Inflammatory macrophage treated with lipopolysaccharide for 1 hour (primary cell): ENCODE measurements around the gene MRGPRG.
A peak's percentile ranks its signal among the peaks of the same experiment; 100 is the strongest.
"Not testable (repeated sequence)": the region's sequence is repeated elsewhere in the genome, so short reads cannot be mapped to it uniquely, and the experiment has no call there.

Experiments
- DNase-seq, 2 donors: peaks; one replicate each; pipeline ENCODE4 v3.0.0-alpha.2; 2020 to 2022

MRGPRG gene

GRCh38 chr11:3218483-3219280 lies at the start of gene MRGPRG:
MRGPRG (minus strand) TSS chr11:3218813; CDS start chr11:3218813, 0 bp downstream.
- DNase-seq: no peak

DNA sequence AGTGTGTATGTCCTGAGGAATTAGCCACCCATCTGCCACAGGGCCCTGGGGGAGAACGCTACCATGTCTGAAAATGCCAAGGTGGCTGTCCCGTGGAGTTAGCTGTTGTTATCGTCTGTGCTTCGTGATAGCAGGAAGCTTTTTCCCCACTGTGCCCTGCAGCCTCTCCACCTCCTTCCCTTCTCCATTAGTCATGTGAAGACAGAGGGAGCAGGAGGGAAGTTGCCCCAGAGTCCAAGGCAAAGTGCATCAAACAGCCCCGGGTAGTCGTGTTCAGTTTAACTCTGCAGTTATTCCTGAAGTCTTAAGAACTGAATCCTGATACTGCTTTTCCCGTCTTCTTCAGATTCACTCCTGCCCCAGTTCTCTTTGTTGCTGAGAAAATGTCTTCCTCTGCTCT lies 43.9 kb upstream of the MRGPRG start:
- not testable (repeated sequence) for DNase-seq

DNA sequence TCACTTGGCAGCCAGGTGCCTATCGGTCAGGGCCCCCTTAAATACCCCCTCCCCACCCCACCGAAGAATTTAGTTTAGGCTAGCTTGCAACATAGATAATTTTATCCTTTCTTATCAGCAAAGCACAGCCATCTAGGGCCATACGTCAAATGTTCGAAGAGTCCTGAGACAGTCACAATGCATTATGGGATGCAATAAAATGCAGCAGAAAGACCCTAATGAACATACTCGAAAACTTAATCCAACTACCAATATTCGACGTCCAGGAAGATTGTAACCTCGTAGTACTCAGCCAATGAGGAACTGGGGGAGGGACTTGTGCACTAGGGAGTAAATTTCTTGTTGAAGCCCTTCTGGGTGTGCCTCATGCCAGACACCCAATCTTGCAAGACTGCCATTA lies 43.2 kb upstream of the MRGPRG start:
- DNase-seq: not testable (repeated sequence)

DNA sequence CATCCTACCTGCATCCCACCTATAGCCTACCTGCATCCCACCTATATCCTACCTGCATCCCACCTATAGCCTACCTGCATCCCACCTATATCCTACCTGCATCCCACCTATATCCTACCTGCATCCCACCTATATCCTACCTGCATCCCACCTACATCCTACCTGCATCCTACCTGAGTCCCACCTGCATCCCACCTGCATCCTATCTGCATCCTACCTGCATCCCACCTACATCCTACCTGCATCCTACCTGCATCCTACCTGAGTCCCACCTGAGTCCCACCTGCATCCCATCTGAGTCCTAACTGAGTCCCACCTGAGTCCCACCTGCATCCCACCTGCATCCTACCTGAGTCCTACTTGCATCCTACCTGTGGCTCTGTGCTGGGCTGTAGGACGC lies 38.9 kb upstream of the MRGPRG start:
- not testable (repeated sequence) for DNase-seq

GRCh38 chr11:3255241-3255640 lies 36.6 kb upstream of the MRGPRG start:
- not testable (repeated sequence) for DNase-seq

- DNase-seq: not testable (repeated sequence)
These were observed 36.2 kb upstream of the MRGPRG start for GRCh38 chr11:3254773-3255172.

DNA sequence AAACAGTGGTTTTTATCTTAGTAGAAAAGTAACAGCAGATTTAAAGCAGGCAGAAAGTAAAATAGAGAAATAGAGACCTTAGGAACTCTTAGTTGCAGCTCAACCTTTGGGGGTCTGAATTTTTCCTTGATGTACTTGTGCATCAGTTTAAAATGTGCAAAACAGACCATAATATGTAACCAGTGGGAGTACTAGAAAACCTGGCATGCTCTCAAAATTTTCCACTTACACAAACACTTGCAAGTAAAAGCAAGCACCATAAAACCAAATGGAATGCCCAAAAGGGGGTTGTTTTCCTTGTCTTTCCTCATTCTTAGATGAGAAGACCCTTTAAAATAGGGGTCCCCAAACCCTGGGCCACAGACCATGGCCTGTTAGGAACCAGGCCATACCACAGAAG lies 26.5 kb upstream of the MRGPRG start:
- no peak for DNase-seq

GRCh38 chr11:3243880-3244279 lies 25.3 kb upstream of the MRGPRG start:
- no peak for DNase-seq

GRCh38 chr11:3237119-3237518 lies 18.5 kb upstream of the MRGPRG start:
- DNase-seq: no peak

DNA sequence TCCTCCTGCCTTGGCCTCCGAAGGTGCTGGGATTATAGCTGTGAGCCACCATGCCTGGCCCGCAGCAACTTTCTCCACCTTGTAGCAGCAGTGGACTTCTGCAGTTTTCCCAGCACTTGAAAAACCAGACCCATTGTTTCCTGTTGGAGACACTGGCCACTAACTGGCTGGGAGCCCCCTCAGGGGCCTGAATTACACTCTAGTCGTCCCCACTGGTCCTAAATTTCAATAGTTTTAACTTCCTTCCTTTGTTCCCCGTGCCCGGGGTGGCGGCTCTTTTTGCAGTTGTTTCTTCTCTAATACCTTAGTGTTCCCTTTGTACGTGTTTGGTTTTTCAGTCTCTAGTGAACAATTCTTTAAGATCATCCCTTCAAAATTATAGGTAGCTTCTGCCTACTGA lies 16.2 kb upstream of the MRGPRG start:
- DNase-seq: no peak

DNA sequence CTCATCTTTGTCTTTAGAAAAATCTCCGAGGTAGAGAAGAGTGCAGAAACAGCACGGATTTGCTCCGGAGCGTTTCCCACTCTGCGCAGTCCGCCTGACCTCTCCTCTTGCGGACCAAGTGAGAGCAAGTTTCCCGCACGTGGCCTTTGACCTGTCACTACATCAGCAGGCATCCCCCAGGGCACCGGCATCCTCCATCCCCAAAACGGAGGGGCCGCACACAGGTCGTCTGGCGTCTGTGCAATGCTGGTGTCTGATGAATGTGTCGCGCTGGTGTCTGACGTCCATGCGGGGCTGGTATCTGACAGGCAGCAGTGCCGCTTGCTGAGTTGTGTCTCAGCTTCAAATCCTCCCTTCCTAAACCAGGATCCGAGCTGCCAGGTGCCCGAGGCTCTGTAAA lies 14.3 kb upstream of the MRGPRG start:
- no peak for DNase-seq

GRCh38 chr11:3231851-3232744 lies 13.5 kb upstream of the MRGPRG start, which contains the start of gene MRGPRE:
MRGPRE (minus strand) TSS chr11:3232417; CDS start chr11:3228799, 3,618 bp downstream.
- no peak for DNase-seq

- no peak for DNase-seq
These were observed 12.9 kb upstream of the MRGPRG start for GRCh38 chr11:3231550-3231850.

DNA sequence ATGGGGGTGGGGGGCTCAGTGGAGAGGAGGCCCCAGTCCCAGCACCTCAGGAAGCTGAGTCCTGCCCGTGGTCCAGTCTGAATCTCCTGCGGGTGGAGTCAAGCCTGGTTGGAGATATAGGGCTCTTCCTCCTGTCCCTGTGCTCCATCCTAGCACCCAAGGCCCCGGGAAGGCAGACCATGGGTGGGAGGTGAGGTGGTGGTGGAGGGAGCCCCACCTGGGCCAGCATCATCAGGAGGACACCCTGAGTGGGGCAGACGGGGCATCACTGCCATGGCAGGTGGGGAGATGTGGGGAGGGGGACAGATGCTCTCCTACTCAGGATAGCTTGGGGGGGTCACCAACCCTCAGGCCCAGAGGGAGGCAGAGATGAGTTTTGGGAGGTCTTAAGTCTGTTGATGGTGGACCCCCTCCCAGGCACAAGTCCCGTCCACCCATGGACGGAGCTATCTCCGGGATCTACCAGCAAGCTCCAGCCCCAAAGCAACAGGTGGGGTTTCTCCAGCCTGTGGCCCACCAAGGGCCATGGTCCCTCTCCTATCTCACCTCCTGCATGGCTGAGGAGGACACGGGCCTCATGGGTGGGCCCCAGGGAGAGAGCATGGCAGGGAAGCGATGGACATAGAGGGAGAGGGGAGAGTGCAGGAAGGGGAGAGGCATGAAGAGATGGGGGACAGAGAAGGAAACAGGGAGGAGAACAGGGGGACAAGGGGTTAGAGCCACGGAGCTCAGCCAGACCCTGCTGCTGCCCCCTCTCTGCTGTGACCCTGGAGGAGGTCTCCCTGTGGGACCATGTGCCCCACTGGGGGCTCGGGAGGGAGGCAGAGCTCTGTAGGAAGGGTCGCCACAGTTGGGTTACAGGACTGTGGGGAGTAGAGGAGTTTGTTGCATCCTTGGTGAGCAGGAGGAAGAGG lies 12.3 kb upstream of the MRGPRG start:
- DNase-seq: no peak

DNA sequence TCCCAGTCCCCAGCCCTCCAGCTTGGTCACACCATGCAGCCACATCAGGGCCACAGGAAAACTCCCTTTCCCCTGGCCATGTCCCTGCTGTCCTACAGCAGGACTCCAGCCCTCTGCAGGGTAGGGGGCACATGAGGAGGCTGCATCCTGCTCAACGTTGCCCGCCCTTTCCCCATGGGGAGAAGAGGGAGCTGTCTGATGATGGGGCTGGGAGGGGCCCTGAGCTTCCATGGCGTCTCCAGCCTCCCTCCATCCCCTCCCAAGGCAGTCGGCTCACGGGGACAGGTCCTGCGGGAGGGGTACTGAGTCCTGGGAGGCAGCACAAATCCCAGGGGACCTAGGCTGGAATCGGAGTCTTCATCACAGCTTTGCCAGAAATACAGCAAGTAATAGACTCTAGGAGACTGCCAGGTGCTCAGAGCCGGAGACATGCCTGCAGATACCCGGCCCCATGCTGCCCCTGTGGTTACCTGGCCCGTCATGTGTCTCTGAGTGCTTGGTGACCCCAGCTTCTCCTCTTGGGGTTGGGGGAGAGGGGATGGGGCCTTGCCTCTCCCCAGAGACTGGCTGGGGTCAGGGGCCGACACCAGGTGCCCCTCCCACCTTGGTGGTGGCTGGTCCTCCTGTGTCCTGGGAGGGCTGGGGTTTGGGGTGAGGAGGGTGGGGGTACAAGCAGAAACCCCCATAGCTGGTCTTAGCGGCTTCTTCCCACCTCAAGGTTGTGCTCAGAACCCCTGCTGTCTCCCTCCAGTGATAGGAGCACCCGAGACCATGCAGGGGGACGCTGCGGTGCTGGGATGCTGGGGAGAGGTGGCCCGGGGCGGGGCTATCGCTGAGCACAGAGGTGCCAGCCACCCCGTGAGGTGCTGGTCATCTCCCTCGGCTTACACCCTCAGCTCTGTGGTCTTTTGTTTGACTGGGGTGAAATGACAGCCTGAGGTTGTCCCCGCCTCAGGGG lies 11.3 kb upstream of the MRGPRG start:
- DNase-seq: no peak

- DNase-seq: no peak
These were observed 9.8 kb upstream of the MRGPRG start for GRCh38 chr11:3228445-3228829.

GRCh38 chr11:3227568-3228444 lies 9.2 kb upstream of the MRGPRG start:
- DNase-seq: no peak

DNA sequence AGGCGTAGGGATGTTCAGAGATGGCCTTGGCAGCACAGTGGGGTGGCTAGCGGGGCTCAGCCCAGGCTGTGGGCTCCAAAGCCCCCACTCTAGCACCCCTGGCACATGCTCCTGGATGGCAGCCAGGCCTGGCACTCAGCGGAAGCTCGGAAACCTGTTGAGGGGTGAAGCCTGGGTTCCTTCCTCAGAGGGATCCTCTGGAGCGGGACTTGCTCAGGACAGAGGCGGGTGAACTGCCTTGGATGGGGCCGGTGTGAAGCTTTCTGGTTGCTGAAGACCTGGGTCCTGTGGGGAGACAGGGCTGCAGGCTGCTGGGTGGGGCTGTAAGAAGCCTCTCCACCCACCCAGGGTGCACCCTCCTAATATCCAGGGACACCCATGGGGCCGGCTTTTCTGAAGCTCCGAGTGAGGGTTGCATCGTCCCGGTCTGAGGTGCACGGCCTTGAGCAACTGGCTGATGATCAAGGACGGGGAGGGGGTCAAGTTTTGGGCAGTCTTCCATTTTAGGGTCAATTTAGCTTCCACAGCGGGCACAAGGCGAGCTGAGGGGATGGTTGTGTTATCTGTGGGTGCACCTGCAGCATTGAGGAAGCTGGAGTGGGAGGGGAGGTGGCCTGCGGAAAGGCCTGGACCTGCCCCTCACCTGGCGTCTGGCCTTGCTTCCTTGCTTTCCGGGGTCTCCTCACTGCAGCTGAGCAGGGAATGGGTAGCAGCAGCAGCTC lies 8.4 kb upstream of the MRGPRG start:
- DNase-seq: no peak

- DNase-seq: peak; percentile 40 to 43
These were observed 7.5 kb upstream of the MRGPRG start for GRCh38 chr11:3225826-3226750.
